Activated naive CD4-positive, alpha-beta T cell treated with anti-CD3 and anti-CD28 coated beads, Interleukin-2, amount 50 U/mL, for 24 hours (primary cell): ENCODE measurements around the gene GUCA1C.
A peak's percentile ranks its signal among the peaks of the same experiment; 100 is the strongest.

Experiments
- H3K27ac Mint-ChIP-seq: one replicate; pipeline ENCODE4 v1.8.0; 2021; ENCODE audit warnings: mild to moderate bottlenecking, mixed read lengths
- H3K27me3 Mint-ChIP-seq: one replicate; pipeline ENCODE4 v1.8.0; 2021; ENCODE audit warnings: mixed read lengths
- H3K36me3 Mint-ChIP-seq: one replicate; pipeline ENCODE4 v1.8.0; 2021; ENCODE audit warnings: mixed read lengths
- H3K4me1 Mint-ChIP-seq: one replicate; pipeline ENCODE4 v1.8.0; 2021; ENCODE audit warnings: mixed read lengths
- H3K4me3 Mint-ChIP-seq: one replicate; pipeline ENCODE4 v1.8.0; 2021; ENCODE audit warnings: mild to moderate bottlenecking, mixed read lengths
- H3K9me3 Mint-ChIP-seq: one replicate; pipeline ENCODE4 v1.8.0; 2021; ENCODE audit warnings: mixed read lengths

The GUCA1C gene

GRCh38 chr3:108877901-108878300, 75.8 kb downstream of the GUCA1C start:
- Mint-ChIP-seq H3K27me3 (no peaks in the 10 kb centered on the region), H3K9me3 (peaks cover 15% of the 10 kb centered on the region), H3K36me3 (peaks cover 16% of the 10 kb centered on the region), H3K4me3 (no peak overlapping the region), H3K27ac (no peak overlapping the region), H3K4me1 (peaks cover 19% of the 10 kb centered on the region)

GRCh38 chr3:108863799-108864135, 89.9 kb downstream of the GUCA1C start:
- H3K4me3 Mint-ChIP-seq = peak overlapping the region; percentile 86
- no peaks in the 10 kb centered on the region for H3K27me3 Mint-ChIP-seq
- peaks cover 12% of the 10 kb centered on the region for H3K9me3 Mint-ChIP-seq
- H3K27ac Mint-ChIP-seq = peak overlapping the region; percentile 99
- H3K4me1 Mint-ChIP-seq = peaks cover 49% of the 10 kb centered on the region
- H3K36me3 Mint-ChIP-seq = peaks cover 26% of the 10 kb centered on the region

- Mint-ChIP-seq H3K36me3 (peaks cover 33% of the 10 kb centered on the region), H3K9me3 (peaks cover 12% of the 10 kb centered on the region), H3K27me3 (no peaks in the 10 kb centered on the region), H3K4me1 (peaks cover 49% of the 10 kb centered on the region), H3K4me3 (peak overlapping the region; percentile 86), H3K27ac (peak overlapping the region; percentile 99)
These were observed 90.5 kb downstream of the GUCA1C start for GRCh38 chr3:108862865-108863798.

GRCh38 chr3:108861401-108861800, 92.3 kb downstream of the GUCA1C start:
- Mint-ChIP-seq H3K9me3 (peaks cover 12% of the 10 kb centered on the region), H3K27me3 (no peaks in the 10 kb centered on the region), H3K27ac (peak overlapping the region; percentile 46), H3K4me1 (peaks cover 59% of the 10 kb centered on the region), H3K36me3 (peaks cover 45% of the 10 kb centered on the region), H3K4me3 (peak overlapping the region; percentile 86)
